GM08714 (cell line): ENCODE results near the gene SMIM10L2A.
"Not testable (repeated sequence)": the region's sequence is repeated elsewhere in the genome, so short reads cannot be mapped to it uniquely, and the experiment has no call there.

Experiments used
- H3K4me3 ChIP-seq: fragments of 200-500 bp; sonication (Bioruptor generic); 2 replicates; pipeline ENCODE4 v1.5.1; 2014; ENCODE audit warnings: mild to moderate bottlenecking, low read length, inconsistent platforms
- ZNF274 ChIP-seq: IDR thresholded peaks from 2 replicates; pipeline ENCODE4 v1.6.1; 2012; ENCODE audit warnings: mild to moderate bottlenecking, low read depth, low read length

The SMIM10L2A gene

GRCh38 chrX:135433531-135434257, 11.9 kb downstream of the SMIM10L2A start:
- no peak for TF ChIP-seq ZNF274
- no peak overlapping the region for H3K4me3 ChIP-seq

GRCh38 chrX:135434258-135435138, 12.8 kb downstream of the SMIM10L2A start:
- H3K4me3 ChIP-seq = no peak overlapping the region
- TF ChIP-seq ZNF274 = no peak

GRCh38 chrX:135435139-135435922, 13.6 kb downstream of the SMIM10L2A start:
- TF ChIP-seq ZNF274 = no peak
- H3K4me3 ChIP-seq = no peak overlapping the region

GRCh38 chrX:135435933-135436332, 14.2 kb downstream of the SMIM10L2A start:
- no peak for TF ChIP-seq ZNF274
- no peak overlapping the region for H3K4me3 ChIP-seq

- TF ChIP-seq ZNF274 = no peak
- H3K4me3 ChIP-seq = no peak overlapping the region
Measured at GRCh38 chrX:135436456-135436855, 14.7 kb downstream of the SMIM10L2A start.

GRCh38 chrX:135436966-135437866, 15.5 kb downstream of the SMIM10L2A start:
- TF ChIP-seq ZNF274 = no peak
- H3K4me3 ChIP-seq = no peak overlapping the region

- TF ChIP-seq ZNF274 = no peak
- no peak overlapping the region for H3K4me3 ChIP-seq
Measured at GRCh38 chrX:135437867-135438733, 16.4 kb downstream of the SMIM10L2A start.

GRCh38 chrX:135438734-135439043, 16.9 kb downstream of the SMIM10L2A start:
- no peak for TF ChIP-seq ZNF274
- H3K4me3 ChIP-seq = no peak overlapping the region

GRCh38 chrX:135449637-135450550, 28.1 kb downstream of the SMIM10L2A start:
- H3K4me3 ChIP-seq = no peak overlapping the region
- no peak for TF ChIP-seq ZNF274

GRCh38 chrX:135453381-135453780, 31.6 kb downstream of the SMIM10L2A start:
- no peak overlapping the region for H3K4me3 ChIP-seq
- TF ChIP-seq ZNF274 = no peak

GRCh38 chrX:135454816-135455215, 33.1 kb downstream of the SMIM10L2A start:
- H3K4me3 ChIP-seq = no peak overlapping the region
- no peak for TF ChIP-seq ZNF274

GRCh38 chrX:135461756-135462155, 40.0 kb downstream of the SMIM10L2A start:
- not testable (repeated sequence) for H3K4me3 ChIP-seq
